ENCODE results near the gene MPND.
A peak's percentile ranks its signal among the peaks of the same experiment; 100 is the strongest.

The MPND gene

DNA sequence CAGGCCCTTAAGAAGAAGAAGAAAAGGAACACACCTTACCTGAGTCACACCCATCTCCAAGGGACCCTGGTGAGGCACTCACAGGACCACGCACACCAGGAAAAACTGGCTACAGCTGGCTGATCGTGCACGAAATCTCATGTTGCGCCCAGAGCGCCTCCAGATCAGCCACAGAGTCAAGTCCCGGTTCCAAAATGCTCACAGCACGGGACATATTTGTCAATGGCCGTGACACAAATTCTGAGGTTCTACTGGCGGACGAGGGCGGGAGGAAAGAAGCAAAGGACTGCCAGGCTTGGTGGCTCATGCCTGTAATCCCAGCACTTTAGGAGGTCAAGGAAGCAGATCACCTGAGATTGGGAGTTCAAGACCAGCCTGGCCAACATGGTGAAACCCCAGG, 35.5 kb downstream of the MPND start:
- Histone ChIP-seq H3K27ac (ENCODE audit: low read length) (no peak overlapping the region), H3K36me3 (ENCODE audit: insufficient read depth, low read depth, low read length) (peaks cover 5% of the 10 kb centered on the region; the same call in 1 of the 2 replicates), H3K4me3 (ENCODE audit: low read length) (no peak overlapping the region), H3K27me3 (ENCODE audit: insufficient read depth, low read length) (no peaks in the 10 kb centered on the region), H3K9me3 (ENCODE audit: insufficient read depth, low read depth, low read length) (no peaks in the 10 kb centered on the region), H3K9ac (ENCODE audit: low read depth, low read length) (no peak overlapping the region), H3K4me1 (ENCODE audit: insufficient read depth, low read length) (peaks cover 34% of the 10 kb centered on the region)

DNA sequence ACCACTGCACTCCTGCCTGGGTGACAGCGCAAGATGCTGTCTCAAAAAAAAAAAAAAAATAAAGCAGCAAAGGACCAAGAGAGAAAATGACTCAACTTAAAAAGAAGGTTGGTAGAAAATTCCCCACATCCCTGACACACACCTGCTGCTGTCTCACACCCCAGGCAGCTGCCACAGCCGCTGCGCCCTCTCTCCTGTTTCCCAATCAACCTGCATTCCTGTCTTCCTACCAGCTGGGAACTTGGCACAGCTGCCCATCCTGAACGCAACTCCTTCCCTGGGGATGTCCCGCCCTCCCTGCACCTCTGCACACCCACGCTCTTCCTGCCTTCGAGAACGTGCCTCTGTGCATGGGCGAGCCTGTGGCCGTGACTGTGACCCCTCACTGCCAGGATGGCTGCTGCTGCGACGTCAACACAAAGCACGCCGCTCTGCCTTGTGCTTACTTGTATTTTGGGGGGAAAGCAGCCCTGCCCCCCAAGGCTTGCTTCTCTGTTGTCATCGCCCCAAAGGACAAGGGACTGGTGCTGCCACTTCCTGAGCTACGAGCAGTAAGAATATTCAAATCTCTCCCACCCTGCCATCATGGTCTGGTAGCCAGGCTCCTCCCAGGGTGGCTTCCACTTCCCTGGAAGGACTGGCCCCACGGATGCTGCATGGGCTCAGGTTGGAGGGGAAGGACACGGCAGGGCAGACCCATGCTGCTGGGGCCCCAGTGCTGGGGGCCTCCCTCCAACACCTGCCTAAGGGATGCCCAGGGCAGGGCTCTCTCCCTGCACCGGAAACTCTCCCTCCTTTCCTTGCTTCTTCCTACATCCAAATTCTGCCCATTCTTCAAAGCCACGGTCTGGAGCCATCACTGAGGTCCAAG, 36.3 kb downstream of the MPND start:
- H3K9ac ChIP-seq (ENCODE audit: low read depth, low read length), result no peak overlapping the region
- no peaks in the 10 kb centered on the region for H3K27me3 ChIP-seq (ENCODE audit: insufficient read depth, low read length)
- H3K36me3 ChIP-seq (ENCODE audit: insufficient read depth, low read depth, low read length), result peaks cover 5% of the 10 kb centered on the region; the same call in 1 of the 2 replicates
- H3K4me3 ChIP-seq (ENCODE audit: low read length), result no peak overlapping the region
- H3K27ac ChIP-seq (ENCODE audit: low read length), result no peak overlapping the region
- peaks cover 27% of the 10 kb centered on the region for H3K4me1 ChIP-seq (ENCODE audit: insufficient read depth, low read length)
- H3K9me3 ChIP-seq (ENCODE audit: insufficient read depth, low read depth, low read length), result no peaks in the 10 kb centered on the region

DNA sequence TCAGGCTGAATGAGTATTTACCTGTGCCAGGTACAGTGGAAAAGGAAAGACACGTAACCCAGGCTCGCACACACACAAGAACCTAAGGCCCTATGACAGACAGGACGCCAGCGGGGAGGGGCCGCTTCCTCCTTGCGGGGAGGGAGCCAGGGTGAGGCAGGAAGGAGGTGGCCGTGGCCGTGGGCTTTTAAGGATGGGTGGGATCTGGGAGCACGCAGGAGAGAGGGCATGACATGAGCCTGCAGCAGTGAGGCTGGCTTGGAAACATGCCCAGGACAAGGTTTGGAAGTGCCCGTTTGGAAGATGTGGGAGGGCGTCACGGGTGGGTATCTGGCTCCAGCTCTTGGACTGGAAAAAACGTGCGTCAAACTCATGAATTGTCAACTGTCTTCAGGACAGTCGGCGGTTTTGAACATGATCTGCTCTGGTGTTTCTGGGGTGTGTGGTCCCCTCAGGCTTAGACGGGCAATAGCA, 36.9 kb downstream of the MPND start:
- H3K9ac ChIP-seq (ENCODE audit: low read depth, low read length), result no peak overlapping the region
- peaks cover 20% of the 10 kb centered on the region for H3K4me1 ChIP-seq (ENCODE audit: insufficient read depth, low read length)
- no peak overlapping the region for H3K27ac ChIP-seq (ENCODE audit: low read length)
- no peak overlapping the region for H3K4me3 ChIP-seq (ENCODE audit: low read length)
- no peaks in the 10 kb centered on the region for H3K9me3 ChIP-seq (ENCODE audit: insufficient read depth, low read depth, low read length)
- H3K36me3 ChIP-seq (ENCODE audit: insufficient read depth, low read depth, low read length), result peaks cover 5% of the 10 kb centered on the region; the same call in 1 of the 2 replicates
- H3K27me3 ChIP-seq (ENCODE audit: insufficient read depth, low read length), result no peaks in the 10 kb centered on the region

DNA sequence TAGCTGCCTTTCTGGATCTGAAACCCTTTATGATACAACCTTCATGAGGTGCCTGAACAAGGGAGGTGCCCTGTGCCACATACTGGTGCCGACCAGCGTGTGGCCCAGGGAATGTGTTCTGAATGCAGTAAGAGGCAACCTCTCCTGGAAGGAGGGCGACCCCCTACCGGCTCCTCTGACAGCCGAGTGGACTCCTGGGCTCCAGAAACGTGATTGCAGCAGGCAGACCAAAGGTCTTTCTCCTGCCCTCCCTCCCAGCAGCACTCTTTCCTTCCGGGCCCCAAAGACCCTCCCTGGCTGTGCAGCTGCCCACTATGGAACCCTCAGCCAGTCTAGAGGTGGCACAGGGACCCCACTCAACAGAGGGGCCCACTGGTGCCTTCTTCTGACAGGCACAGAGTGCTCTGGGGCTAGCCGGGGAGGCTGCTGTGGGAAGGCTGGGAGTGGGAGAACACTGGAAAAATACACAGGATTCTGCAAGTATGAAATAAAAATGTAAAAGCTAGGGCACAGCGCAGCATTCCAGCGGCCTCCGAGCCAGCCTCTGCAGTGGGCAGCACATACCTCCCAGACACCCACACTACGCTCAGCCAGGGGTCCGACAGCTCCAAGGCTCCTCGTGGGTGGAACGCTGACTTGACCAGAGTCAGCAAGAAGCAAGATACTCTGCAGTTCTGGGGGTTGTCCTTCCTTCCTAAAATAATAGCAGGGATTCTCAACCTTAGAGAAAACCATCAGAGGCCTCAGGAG, 42.1 kb downstream of the MPND start:
- H3K4me1 ChIP-seq (ENCODE audit: insufficient read depth, low read length), result peaks cover 9% of the 10 kb centered on the region; the same call in 1 of the 2 replicates
- H3K36me3 ChIP-seq (ENCODE audit: insufficient read depth, low read depth, low read length), result peaks cover 5% of the 10 kb centered on the region; the same call in 1 of the 2 replicates
- H3K27ac ChIP-seq (ENCODE audit: low read length), result no peak overlapping the region

DNA sequence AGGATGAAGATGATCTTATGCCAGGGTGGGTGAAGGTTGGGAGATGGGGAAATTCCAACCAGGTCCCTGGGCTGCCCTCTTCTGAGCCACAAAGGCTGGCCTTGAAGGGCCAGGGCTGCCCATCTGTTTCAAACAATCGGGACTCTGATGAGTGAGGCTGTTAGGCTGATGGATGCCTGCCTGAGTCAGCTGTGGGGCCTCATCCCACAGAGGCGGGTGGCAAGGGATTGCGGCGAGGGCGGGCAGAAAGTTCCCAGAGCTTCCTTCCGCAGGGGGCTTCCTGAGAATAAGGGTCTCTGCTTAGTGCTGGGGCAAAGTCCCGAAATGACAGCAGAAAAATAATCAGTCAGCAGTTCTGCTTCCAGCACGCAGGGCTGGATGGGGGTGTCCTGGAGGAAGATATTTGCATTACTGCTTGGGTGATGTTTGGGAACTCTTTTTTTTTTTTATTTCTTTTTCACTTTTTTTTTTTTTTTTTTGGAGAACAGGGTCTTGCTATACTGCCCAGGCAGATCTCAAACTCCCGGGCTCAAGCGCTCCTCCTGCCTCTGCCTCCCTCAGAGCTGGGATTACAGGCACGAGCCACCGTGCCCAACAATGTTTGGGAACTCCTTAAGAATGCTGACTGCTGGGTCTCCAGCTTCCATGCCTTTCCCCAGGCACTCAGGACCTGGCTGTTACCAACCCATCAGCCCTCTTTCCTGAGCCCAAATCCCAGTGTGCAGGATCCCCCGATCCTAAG, 42.9 kb downstream of the MPND start:
- H3K36me3 ChIP-seq (ENCODE audit: insufficient read depth, low read depth, low read length), result peaks cover 5% of the 10 kb centered on the region; the same call in 1 of the 2 replicates
- H3K9ac ChIP-seq (ENCODE audit: low read depth, low read length), result no peak overlapping the region
- no peak overlapping the region for H3K27ac ChIP-seq (ENCODE audit: low read length)

More for the DNA sequence above, 42.1 kb downstream of the MPND start:
- H3K27me3 ChIP-seq (ENCODE audit: insufficient read depth, low read length), result no peaks in the 10 kb centered on the region
- H3K9ac ChIP-seq (ENCODE audit: low read depth, low read length), result no peak overlapping the region
- no peaks in the 10 kb centered on the region for H3K9me3 ChIP-seq (ENCODE audit: insufficient read depth, low read depth, low read length)
- no peak overlapping the region for H3K4me3 ChIP-seq (ENCODE audit: low read length)

DNA sequence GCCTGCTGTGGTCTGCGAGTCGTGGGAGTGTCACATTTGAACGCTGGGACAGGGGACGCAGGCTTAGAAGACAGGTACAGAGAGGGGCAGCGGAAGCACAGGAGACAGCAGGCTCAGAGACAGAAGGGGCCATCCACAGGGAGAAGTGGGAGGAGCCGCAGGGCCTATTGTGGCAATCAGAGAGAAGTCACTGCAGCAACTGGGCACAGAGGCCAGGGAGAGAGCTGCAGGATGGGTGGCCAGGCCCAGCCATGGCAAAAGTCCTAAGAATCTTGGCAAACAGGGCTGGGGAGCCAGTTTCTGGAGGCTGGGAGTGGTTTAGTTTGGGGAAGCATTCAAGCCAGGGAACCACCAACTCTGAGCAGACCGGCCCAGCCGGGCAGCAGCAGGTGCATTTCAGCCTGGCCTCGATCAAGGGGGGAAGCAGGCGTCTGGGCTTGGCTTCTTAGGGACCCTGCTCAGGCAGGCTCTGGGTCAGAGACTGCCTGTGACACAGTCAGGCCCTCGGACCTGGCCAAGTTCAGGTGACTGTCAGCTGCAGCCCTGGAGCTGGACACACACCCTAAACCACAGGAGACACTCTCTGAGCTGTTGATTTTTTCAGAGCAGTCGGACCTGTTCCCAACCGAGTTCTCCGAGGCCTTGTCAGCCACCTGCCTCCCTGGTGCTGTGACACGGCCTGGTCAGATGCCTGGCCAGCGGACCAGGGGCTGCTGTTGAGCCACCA, 45.1 kb downstream of the MPND start:
- Histone ChIP-seq H3K9ac (ENCODE audit: low read depth, low read length) (no peak overlapping the region), H3K27ac (ENCODE audit: low read length) (no peak overlapping the region), H3K36me3 (ENCODE audit: insufficient read depth, low read depth, low read length) (peaks cover 4% of the 10 kb centered on the region; the same call in 1 of the 2 replicates), H3K27me3 (ENCODE audit: insufficient read depth, low read length) (peaks cover 8% of the 10 kb centered on the region; the same call in 1 of the 2 replicates), H3K4me3 (ENCODE audit: low read length) (no peak overlapping the region), H3K9me3 (ENCODE audit: insufficient read depth, low read depth, low read length) (no peaks in the 10 kb centered on the region), H3K4me1 (ENCODE audit: insufficient read depth, low read length) (peaks cover 21% of the 10 kb centered on the region; the same call in 1 of the 2 replicates)

More for the DNA sequence above, 42.9 kb downstream of the MPND start:
- Histone ChIP-seq H3K9me3 (ENCODE audit: insufficient read depth, low read depth, low read length) (no peaks in the 10 kb centered on the region), H3K4me3 (ENCODE audit: low read length) (no peak overlapping the region), H3K27me3 (ENCODE audit: insufficient read depth, low read length) (no peaks in the 10 kb centered on the region; the same call in 1 of the 2 replicates), H3K4me1 (ENCODE audit: insufficient read depth, low read length) (peaks cover 15% of the 10 kb centered on the region; the same call in 1 of the 2 replicates)

DNA sequence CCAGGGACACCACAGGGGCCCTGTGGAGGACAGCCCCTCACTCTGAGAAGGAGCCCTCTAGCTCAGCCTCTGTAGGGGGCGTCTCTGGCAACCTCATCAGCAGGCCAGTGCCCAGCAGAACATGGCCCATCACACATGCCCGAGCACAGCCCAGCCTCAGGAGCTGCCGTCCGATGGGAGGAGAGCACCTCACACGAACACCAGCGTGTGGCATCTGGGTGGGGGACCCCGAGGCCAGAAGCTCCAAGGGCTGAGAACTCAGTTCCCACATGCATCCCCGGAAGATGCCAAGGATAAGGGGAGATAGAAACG, 45.7 kb downstream of the MPND start:
- no peak overlapping the region for H3K27ac ChIP-seq (ENCODE audit: low read length)
- peaks cover 21% of the 10 kb centered on the region; the same call in 1 of the 2 replicates for H3K4me1 ChIP-seq (ENCODE audit: insufficient read depth, low read length)
- H3K9me3 ChIP-seq (ENCODE audit: insufficient read depth, low read depth, low read length), result no peaks in the 10 kb centered on the region
- peaks cover 8% of the 10 kb centered on the region; the same call in 1 of the 2 replicates for H3K27me3 ChIP-seq (ENCODE audit: insufficient read depth, low read length)
- H3K4me3 ChIP-seq (ENCODE audit: low read length), result no peak overlapping the region
- no peak overlapping the region for H3K9ac ChIP-seq (ENCODE audit: low read depth, low read length)
- H3K36me3 ChIP-seq (ENCODE audit: insufficient read depth, low read depth, low read length), result no peaks in the 10 kb centered on the region

DNA sequence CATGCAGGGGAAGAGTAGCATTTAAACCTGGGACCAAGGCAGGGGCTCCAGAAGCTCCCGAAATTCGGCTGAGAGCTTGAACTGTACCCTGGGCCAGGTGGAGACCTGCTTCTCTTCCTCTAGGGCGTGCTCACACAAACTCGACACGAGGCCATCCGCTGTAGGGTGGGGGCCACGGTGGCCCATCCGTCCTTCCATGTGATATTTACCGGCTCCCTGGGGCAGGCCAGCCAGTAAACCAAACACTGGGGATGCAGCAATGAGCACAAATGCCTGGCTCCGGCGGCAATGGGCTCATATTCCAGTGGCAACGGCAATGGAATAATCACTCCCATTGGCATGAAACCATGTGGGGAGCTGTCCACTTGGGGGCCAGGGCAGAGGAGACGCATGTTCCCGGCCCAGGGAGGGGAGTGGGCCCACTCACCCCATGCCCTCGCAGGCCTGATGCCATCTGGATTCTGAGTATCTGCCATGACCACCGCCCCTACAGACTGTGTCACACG, 46.2 kb downstream of the MPND start:
- Histone ChIP-seq H3K27me3 (ENCODE audit: insufficient read depth, low read length) (peaks cover 8% of the 10 kb centered on the region; the same call in 1 of the 2 replicates), H3K4me3 (ENCODE audit: low read length) (no peak overlapping the region), H3K27ac (ENCODE audit: low read length) (no peak overlapping the region), H3K4me1 (ENCODE audit: insufficient read depth, low read length) (peaks cover 21% of the 10 kb centered on the region; the same call in 1 of the 2 replicates), H3K9me3 (ENCODE audit: insufficient read depth, low read depth, low read length) (no peaks in the 10 kb centered on the region), H3K9ac (ENCODE audit: low read depth, low read length) (peak overlapping the region; percentile 65; the same call in 1 of the 2 replicates), H3K36me3 (ENCODE audit: insufficient read depth, low read depth, low read length) (no peaks in the 10 kb centered on the region)

DNA sequence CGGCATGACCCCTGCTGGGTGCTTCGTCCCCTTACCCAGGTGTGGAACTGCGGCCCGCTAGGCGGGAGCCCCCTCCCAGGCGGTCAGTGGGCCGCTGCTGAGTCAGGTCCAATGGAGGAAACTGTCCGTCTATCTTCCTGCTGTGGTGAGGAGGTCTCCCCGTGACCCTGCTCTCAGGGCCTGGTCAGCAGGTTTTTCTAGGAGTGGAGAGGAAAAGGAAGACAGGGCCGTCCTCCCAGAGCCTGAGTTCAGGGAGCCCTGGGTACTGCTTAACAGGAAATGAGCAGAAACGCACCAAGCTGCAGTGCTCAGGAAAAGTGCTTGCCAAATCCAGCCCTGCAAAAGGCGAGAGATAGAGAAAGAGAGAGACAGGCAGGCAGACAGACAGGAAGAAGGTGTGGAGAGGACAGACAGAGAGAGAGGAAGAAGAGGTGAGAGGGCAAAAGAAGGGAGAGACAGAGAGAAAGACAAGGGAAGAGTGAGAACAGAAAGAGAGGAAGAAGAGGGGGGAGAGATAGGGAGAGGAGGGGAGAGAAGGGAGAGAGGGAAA, 46.7 kb downstream of the MPND start:
- H3K9me3 ChIP-seq (ENCODE audit: insufficient read depth, low read depth, low read length), result no peaks in the 10 kb centered on the region
- H3K27ac ChIP-seq (ENCODE audit: low read length), result no peak overlapping the region
- H3K36me3 ChIP-seq (ENCODE audit: insufficient read depth, low read depth, low read length), result peaks cover 4% of the 10 kb centered on the region; the same call in 1 of the 2 replicates
- peak overlapping the region; percentile 50 for H3K4me3 ChIP-seq (ENCODE audit: low read length)
- H3K27me3 ChIP-seq (ENCODE audit: insufficient read depth, low read length), result peaks cover 8% of the 10 kb centered on the region; the same call in 1 of the 2 replicates
- H3K4me1 ChIP-seq (ENCODE audit: insufficient read depth, low read length), result peaks cover 21% of the 10 kb centered on the region; the same call in 1 of the 2 replicates
- H3K9ac ChIP-seq (ENCODE audit: low read depth, low read length), result peak overlapping the region; percentile 65; the same call in 1 of the 2 replicates

DNA sequence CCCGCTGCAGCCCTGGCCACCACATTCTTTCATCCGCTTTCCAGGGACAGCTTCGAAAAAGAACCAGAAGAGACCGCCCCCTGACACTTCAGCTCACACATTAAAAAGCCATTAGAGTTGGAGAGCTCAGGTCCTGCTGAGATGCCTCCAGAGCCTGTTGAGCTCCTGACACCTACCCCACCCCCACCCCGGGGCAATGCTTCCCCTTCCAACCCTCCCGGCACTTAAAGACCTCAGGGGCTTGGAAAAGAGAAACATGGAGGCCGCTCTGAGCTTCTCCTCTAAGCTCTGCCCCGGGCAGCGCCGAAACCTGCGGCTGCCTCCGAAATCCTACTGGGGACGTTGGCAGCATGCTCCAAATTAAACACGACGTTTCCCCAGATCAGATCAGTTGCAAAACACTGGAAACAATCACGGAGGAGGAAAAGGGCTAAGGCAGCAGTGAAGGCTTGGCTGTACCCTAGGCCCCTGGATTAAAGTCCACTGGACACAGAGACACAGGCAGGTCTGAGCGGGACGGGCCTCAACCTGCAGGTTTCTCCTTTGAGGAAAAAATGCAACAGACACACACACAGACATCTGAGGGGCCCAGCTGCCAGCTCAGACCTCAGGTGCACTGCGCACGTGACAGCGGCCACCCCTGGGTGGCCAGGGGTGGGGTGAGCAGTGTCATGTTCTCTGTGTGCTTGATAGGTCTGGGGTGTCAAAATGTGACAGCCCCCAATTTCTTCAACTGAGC, 47.4 kb downstream of the MPND start:
- Histone ChIP-seq H3K27ac (ENCODE audit: low read length) (no peak overlapping the region), H3K4me1 (ENCODE audit: insufficient read depth, low read length) (peaks cover 21% of the 10 kb centered on the region; the same call in 1 of the 2 replicates), H3K4me3 (ENCODE audit: low read length) (peak overlapping the region; percentile 50), H3K27me3 (ENCODE audit: insufficient read depth, low read length) (peaks cover 8% of the 10 kb centered on the region; the same call in 1 of the 2 replicates), H3K36me3 (ENCODE audit: insufficient read depth, low read depth, low read length) (peaks cover 7% of the 10 kb centered on the region), H3K9ac (ENCODE audit: low read depth, low read length) (peak overlapping the region; percentile 65; the same call in 1 of the 2 replicates), H3K9me3 (ENCODE audit: insufficient read depth, low read depth, low read length) (no peaks in the 10 kb centered on the region)

Data from iPS-20b (cell line).